GM23338 (cell line): Measurements from ENCODE around the gene WSB2. TPM values are rescaled to one million over a fixed set of nuclear protein-coding genes. Genes with fewer than 3 reads are reported as not detected.

Experiments
- ATAC-seq: fragments of 200-7000 bp; cut with Tn5 transposase; 3 replicates; pipeline ENCODE4 v1.9.1; 2020
- DNase-seq: peaks from one replicate; pipeline ENCODE4 v3.0.0-alpha.2; 2015; ENCODE audit warnings: low spot score
- H2AFZ ChIP-seq: fragments of 200-600 bp; sonication (generic); 2 replicates; pipeline ENCODE4 v1.8.0; 2016; ENCODE audit warnings: antibody characterized with exemption, mild to moderate bottlenecking, moderate library complexity
- H3F3A ChIP-seq: fragments of 200-600 bp; sonication (generic); replicated peaks from 2 replicates; pipeline ENCODE4 v1.8.0; 2017; ENCODE audit warnings: antibody characterized with exemption, mixed run types, low read depth
- H3K27ac ChIP-seq: fragments of 200-600 bp; sonication (generic); 2 replicates; pipeline ENCODE4 v1.6.1; 2016; ENCODE audit warnings: low read depth
- H3K27me3 ChIP-seq: fragments of 200-600 bp; sonication (generic); 2 replicates; pipeline ENCODE4 v1.8.0; 2016; ENCODE audit warnings: mild to moderate bottlenecking, mixed run types, moderate library complexity; ENCODE audit not compliant: insufficient read depth
- H3K36me3 ChIP-seq: fragments of 200-600 bp; sonication (generic); 2 replicates; pipeline ENCODE4 v1.8.0; 2016; ENCODE audit warnings: mild to moderate bottlenecking; ENCODE audit not compliant: insufficient read depth
- H3K4me1 ChIP-seq: fragments of 200-600 bp; sonication (generic); 2 replicates; pipeline ENCODE4 v1.8.0; 2016; ENCODE audit warnings: mild to moderate bottlenecking, moderate library complexity; ENCODE audit not compliant: insufficient read depth
- H3K4me2 ChIP-seq: fragments of 200-600 bp; sonication (generic); 2 replicates; pipeline ENCODE4 v1.7.1; 2017; ENCODE audit warnings: mixed run types
- H3K4me3 ChIP-seq: fragments of 200-600 bp; sonication (generic); 2 replicates; pipeline ENCODE4 v1.6.1; 2016; ENCODE audit warnings: mixed run types
- H3K79me2 ChIP-seq: fragments of 200-600 bp; sonication (generic); replicated peaks from 2 replicates; pipeline ENCODE4 v1.8.0; 2017; ENCODE audit warnings: mild to moderate bottlenecking; ENCODE audit not compliant: insufficient read depth
- H3K9me2 ChIP-seq: fragments of 200-600 bp; sonication (generic); 2 replicates; pipeline ENCODE4 v1.8.0; 2017; ENCODE audit not compliant: insufficient read depth
- H4K20me1 ChIP-seq: fragments of 200-600 bp; sonication (generic); replicated peaks from 2 replicates; pipeline ENCODE4 v1.8.0; 2017; ENCODE audit warnings: mild to moderate bottlenecking; ENCODE audit not compliant: insufficient read depth
- H3K27ac Mint-ChIP-seq: 2 replicates; pipeline ENCODE4 v1.8.0; 2020; ENCODE audit warnings: inconsistent platforms, mild to moderate bottlenecking, moderate library complexity, mixed read lengths
- H3K27me3 Mint-ChIP-seq: 3 replicates; pipeline ENCODE4 v1.8.0; 2022; ENCODE audit warnings: low read depth, mild to moderate bottlenecking, moderate library complexity, mixed read lengths, inconsistent platforms; ENCODE audit not compliant: insufficient read depth, poor library complexity
- H3K36me3 Mint-ChIP-seq: 3 replicates; pipeline ENCODE4 v1.8.0; 2021; ENCODE audit warnings: low read depth, mild to moderate bottlenecking, inconsistent platforms, moderate library complexity, mixed read lengths
- H3K4me1 Mint-ChIP-seq: 3 replicates; pipeline ENCODE4 v1.8.0; 2020; ENCODE audit warnings: mild to moderate bottlenecking, inconsistent platforms, mixed read lengths
- H3K4me3 Mint-ChIP-seq: 3 replicates; pipeline ENCODE4 v1.8.0; 2021; ENCODE audit warnings: moderate library complexity, mild to moderate bottlenecking, inconsistent platforms, mixed read lengths
- H3K9me3 Mint-ChIP-seq: 3 replicates; pipeline ENCODE4 v1.8.0; 2020; ENCODE audit warnings: moderate library complexity, mild to moderate bottlenecking, inconsistent platforms, mixed read lengths
- CREB1 ChIP-seq: fragments of 250-450 bp; sonication (Bioruptor Pico); IDR thresholded peaks from 2 replicates; pipeline ENCODE4 v1.5.0; 2020; ENCODE audit warnings: low read depth, mild to moderate bottlenecking, moderate library complexity
- EZH2 ChIP-seq: fragments of 200-600 bp; sonication (generic); IDR thresholded peaks from one replicate; pipeline ENCODE4 v1.8.0; 2017; ENCODE audit warnings: antibody characterized with exemption, mild to moderate bottlenecking, low read depth; ENCODE audit not compliant: unreplicated experiment
- EZH2phosphoT487 ChIP-seq: fragments of 200-600 bp; sonication (generic); IDR thresholded peaks from one replicate; pipeline ENCODE4 v1.8.1; 2018; ENCODE audit warnings: antibody characterized with exemption; ENCODE audit not compliant: unreplicated experiment
- NANOG ChIP-seq: IDR thresholded peaks from 2 replicates; pipeline ENCODE4 v1.6.1; 2016; ENCODE audit warnings: antibody characterized with exemption, borderline replicate concordance
- POLR2AphosphoS5 ChIP-seq: IDR thresholded peaks from 2 replicates; pipeline ENCODE4 v1.6.1; 2016; ENCODE audit warnings: antibody characterized with exemption, low read depth
- STAT1 ChIP-seq: IDR thresholded peaks from one replicate; pipeline ENCODE4 v1.6.1; 2016; ENCODE audit warnings: antibody characterized with exemption; ENCODE audit not compliant: unreplicated experiment
- ZNF331 ChIP-seq: fragments of 250-450 bp; sonication (Bioruptor Pico); IDR thresholded peaks from 2 replicates; pipeline ENCODE4 v1.5.0; 2020; ENCODE audit warnings: low read depth, mild to moderate bottlenecking, moderate library complexity
- polyA plus RNA-seq: library from polyadenylated mRNA; unstranded; fragments of >200 nt; fragmentation: Nextera tagmentation; extraction: Ambion mirVana; gene quantifications from 2 replicates; pipeline ENCODE4 v1.2.1, GENCODE V29; 2016
- total RNA-seq: library from RNA; depleted of rRNA; stranded (reverse); fragments of >200 nt; shearing (Covaris generic); gene quantifications from 2 replicates; pipeline ENCODE4 v1.2.3, GENCODE V29; 2014
- TF ChIP-seq, protein P1 (sequence below): fragments of 250-450 bp; sonication (Bioruptor Pico); IDR thresholded peaks from 2 replicates; pipeline ENCODE4 v1.5.0; 2020; ENCODE audit warnings: mild to moderate bottlenecking, moderate library complexity
- TF ChIP-seq, protein P2 (sequence below), 2 experiments: fragments of 200-600 bp in 1 of 2; sonication (generic) in 1 of 2; conservative IDR thresholded peaks; 2 replicates each; pipeline versions ENCODE4 v1.5.1 to v1.6.1; 2016 to 2017; ENCODE audit warnings: antibody characterized with exemption in 2 of 2, low read depth in 2 of 2, mild to moderate bottlenecking in 2 of 2, moderate library complexity in 1 of 2
- TF ChIP-seq, protein P3 (sequence below): IDR thresholded peaks from 2 replicates; pipeline ENCODE4 v1.6.1; 2016; ENCODE audit warnings: antibody characterized with exemption

The WSB2 gene
- total and polyA plus RNA-seq, 2 experiments from 2014 or later, result 36.6 to 60.8 TPM

DNA sequence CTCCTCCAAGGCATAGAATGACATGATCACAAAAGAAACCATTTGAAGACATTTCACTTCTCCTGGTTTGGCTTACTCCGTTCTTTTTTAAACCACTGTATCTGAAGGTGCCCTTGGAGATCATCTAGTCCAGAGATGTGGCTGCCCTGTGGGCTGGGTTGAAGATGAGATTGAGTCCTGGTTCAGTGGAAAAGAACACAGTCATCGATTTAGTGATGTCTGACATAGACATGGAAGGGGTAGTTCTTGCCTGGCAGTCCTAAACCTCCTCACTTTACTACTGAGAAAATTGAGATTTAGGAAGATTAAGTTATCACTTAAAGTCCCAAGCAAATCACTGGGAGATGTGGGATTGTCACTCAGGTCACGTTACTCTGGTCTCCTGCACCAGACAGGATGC is 40.1 kb upstream of the WSB2 start:
- no peak for ATAC-seq

More for the DNA sequence above, 40.1 kb upstream of the WSB2 start:
- Histone ChIP-seq H3K79me2 (peaks cover 85% of the 10 kb centered on the region), H3K4me2 (peak overlapping the region; percentile 98; the same call in 1 of the 2 replicates), H3K27me3 (no peaks in the 10 kb centered on the region), H3K36me3 (peaks cover 15% of the 10 kb centered on the region), H4K20me1 (no peaks in the 10 kb centered on the region; the same call in none of the 2 replicates), H3K27ac (0 out of 2 replicates have a peak overlapping the region, but pooled peaks have one; percentile 39), H3F3A (peaks cover 11% of the 10 kb centered on the region), H3K9me2 (no peaks in the 10 kb centered on the region), H3K4me3 (no peak overlapping the region), H2AFZ (no peak overlapping the region), H3K4me1 (peaks cover 23% of the 10 kb centered on the region)
- TF ChIP-seq, protein P1, sequence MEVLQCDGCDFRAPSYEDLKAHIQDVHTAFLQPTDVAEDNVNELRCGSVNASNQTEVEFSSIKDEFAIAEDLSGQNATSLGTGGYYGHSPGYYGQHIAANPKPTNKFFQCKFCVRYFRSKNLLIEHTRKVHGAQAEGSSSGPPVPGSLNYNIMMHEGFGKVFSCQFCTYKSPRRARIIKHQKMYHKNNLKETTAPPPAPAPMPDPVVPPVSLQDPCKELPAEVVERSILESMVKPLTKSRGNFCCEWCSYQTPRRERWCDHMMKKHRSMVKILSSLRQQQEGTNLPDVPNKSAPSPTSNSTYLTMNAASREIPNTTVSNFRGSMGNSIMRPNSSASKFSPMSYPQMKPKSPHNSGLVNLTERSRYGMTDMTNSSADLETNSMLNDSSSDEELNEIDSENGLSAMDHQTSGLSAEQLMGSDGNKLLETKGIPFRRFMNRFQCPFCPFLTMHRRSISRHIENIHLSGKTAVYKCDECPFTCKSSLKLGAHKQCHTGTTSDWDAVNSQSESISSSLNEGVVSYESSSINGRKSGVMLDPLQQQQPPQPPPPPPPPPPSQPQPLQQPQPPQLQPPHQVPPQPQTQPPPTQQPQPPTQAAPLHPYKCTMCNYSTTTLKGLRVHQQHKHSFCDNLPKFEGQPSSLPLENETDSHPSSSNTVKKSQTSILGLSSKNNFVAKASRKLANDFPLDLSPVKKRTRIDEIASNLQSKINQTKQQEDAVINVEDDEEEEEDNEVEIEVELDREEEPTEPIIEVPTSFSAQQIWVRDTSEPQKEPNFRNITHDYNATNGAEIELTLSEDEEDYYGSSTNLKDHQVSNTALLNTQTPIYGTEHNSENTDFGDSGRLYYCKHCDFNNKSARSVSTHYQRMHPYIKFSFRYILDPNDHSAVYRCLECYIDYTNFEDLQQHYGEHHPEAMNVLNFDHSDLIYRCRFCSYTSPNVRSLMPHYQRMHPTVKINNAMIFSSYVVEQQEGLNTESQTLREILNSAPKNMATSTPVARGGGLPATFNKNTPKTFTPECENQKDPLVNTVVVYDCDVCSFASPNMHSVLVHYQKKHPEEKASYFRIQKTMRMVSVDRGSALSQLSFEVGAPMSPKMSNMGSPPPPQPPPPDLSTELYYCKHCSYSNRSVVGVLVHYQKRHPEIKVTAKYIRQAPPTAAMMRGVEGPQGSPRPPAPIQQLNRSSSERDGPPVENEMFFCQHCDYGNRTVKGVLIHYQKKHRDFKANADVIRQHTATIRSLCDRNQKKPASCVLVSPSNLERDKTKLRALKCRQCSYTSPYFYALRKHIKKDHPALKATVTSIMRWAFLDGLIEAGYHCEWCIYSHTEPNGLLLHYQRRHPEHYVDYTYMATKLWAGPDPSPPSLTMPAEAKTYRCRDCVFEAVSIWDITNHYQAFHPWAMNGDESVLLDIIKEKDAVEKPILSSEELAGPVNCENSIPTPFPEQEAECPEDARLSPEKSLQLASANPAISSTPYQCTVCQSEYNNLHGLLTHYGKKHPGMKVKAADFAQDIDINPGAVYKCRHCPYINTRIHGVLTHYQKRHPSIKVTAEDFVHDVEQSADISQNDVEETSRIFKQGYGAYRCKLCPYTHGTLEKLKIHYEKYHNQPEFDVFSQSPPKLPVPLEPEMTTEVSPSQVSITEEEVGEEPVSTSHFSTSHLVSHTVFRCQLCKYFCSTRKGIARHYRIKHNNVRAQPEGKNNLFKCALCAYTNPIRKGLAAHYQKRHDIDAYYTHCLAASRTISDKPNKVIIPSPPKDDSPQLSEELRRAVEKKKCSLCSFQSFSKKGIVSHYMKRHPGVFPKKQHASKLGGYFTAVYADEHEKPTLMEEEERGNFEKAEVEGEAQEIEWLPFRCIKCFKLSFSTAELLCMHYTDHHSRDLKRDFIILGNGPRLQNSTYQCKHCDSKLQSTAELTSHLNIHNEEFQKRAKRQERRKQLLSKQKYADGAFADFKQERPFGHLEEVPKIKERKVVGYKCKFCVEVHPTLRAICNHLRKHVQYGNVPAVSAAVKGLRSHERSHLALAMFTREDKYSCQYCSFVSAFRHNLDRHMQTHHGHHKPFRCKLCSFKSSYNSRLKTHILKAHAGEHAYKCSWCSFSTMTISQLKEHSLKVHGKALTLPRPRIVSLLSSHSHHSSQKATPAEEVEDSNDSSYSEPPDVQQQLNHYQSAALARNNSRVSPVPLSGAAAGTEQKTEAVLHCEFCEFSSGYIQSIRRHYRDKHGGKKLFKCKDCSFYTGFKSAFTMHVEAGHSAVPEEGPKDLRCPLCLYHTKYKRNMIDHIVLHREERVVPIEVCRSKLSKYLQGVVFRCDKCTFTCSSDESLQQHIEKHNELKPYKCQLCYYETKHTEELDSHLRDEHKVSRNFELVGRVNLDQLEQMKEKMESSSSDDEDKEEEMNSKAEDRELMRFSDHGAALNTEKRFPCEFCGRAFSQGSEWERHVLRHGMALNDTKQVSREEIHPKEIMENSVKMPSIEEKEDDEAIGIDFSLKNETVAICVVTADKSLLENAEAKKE (CRISPR knock-in tag), result no peak
- TF ChIP-seq CREB1 (CRISPR knock-in tag) (no peak), STAT1 (no peak), EZH2phosphoT487 (no peak), NANOG (no peak), EZH2 (no peak), POLR2AphosphoS5 (no peak), ZNF331 (no peak)
- TF ChIP-seq, protein P2, sequence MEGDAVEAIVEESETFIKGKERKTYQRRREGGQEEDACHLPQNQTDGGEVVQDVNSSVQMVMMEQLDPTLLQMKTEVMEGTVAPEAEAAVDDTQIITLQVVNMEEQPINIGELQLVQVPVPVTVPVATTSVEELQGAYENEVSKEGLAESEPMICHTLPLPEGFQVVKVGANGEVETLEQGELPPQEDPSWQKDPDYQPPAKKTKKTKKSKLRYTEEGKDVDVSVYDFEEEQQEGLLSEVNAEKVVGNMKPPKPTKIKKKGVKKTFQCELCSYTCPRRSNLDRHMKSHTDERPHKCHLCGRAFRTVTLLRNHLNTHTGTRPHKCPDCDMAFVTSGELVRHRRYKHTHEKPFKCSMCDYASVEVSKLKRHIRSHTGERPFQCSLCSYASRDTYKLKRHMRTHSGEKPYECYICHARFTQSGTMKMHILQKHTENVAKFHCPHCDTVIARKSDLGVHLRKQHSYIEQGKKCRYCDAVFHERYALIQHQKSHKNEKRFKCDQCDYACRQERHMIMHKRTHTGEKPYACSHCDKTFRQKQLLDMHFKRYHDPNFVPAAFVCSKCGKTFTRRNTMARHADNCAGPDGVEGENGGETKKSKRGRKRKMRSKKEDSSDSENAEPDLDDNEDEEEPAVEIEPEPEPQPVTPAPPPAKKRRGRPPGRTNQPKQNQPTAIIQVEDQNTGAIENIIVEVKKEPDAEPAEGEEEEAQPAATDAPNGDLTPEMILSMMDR (conservative IDR thresholded peaks at IDR 0.05; ENCODE audit: low read depth in 2 of 2), result no peak
- TF ChIP-seq, protein P3, sequence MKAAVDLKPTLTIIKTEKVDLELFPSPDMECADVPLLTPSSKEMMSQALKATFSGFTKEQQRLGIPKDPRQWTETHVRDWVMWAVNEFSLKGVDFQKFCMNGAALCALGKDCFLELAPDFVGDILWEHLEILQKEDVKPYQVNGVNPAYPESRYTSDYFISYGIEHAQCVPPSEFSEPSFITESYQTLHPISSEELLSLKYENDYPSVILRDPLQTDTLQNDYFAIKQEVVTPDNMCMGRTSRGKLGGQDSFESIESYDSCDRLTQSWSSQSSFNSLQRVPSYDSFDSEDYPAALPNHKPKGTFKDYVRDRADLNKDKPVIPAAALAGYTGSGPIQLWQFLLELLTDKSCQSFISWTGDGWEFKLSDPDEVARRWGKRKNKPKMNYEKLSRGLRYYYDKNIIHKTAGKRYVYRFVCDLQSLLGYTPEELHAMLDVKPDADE, result no peak
- Mint-ChIP-seq H3K27ac (no peak overlapping the region), H3K9me3 (no peaks in the 10 kb centered on the region; the same call in 2 of the 3 replicates), H3K36me3 (peaks cover 31% of the 10 kb centered on the region), H3K4me3 (no peak overlapping the region), H3K4me1 (peaks cover 18% of the 10 kb centered on the region), H3K27me3 (peaks cover 2% of the 10 kb centered on the region)
- DNase-seq, result no peak
